Ammon's horn (tissue), 1 donor: ENCODE results near the gene PKP2.
"Not testable (repeated sequence)": the region's sequence is repeated elsewhere in the genome, so short reads cannot be mapped to it uniquely, and the experiment has no call there.

Experiments used
- DNase-seq: peaks from one replicate; pipeline ENCODE4 v3.0.0-alpha.2; 2016; ENCODE audit warnings: low spot score

PKP2 gene

DNA sequence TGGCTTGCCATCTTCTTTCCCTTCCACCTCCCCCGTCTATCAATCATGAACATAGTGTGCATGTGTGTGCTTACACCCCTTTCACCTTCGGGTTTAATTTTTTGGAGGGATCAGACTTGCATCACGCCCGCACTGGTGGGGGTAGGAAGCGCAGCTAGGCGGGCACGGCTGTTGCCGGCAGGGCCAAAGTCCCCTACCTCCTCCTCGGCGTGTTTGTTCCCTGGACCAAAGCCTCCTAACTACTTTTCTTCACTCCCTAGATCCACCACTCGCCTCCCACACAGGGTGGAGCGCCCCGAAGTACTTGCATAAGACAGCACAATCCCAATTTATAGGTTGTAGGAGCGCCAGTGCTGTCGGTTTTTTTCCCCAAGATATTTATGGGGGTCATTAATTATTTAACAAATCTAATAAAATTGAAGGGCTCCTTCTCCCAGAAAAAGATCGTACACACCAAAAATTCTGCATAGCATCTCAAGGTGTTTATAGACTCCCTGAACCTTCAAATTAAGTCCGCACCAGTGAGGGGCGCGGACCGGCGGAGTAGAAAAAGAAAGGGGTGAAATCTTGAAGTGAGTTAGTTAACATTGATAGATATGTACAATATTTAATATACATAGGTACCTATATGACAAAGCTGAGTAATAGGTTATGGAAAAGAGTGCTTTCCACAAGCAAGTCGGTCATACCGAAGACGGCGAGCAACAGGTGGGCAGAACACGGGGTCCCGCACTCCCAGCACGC is 717 bp downstream of the PKP2 start:
- peak; percentile 10 for DNase-seq

DNA sequence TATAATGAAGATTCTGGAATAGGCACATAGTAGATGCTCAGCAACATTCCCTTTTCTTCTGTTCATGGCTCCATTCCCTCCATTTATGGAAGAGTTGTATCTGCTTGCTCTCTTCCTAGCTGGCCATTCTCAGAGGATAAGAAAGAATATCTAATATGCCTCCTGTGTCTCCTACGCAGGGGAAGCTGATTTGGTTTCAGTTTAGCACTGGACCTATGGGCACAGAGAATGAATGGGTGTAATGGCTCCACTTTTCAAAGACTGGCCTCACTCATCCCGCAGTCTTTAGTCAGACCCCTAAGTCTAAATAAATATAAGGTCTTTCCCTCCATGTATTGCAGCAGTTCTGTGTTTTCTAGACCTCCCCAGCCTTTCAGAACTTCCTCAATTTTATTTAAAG is 2.0 kb downstream of the PKP2 start:
- DNase-seq, result no peak

DNA sequence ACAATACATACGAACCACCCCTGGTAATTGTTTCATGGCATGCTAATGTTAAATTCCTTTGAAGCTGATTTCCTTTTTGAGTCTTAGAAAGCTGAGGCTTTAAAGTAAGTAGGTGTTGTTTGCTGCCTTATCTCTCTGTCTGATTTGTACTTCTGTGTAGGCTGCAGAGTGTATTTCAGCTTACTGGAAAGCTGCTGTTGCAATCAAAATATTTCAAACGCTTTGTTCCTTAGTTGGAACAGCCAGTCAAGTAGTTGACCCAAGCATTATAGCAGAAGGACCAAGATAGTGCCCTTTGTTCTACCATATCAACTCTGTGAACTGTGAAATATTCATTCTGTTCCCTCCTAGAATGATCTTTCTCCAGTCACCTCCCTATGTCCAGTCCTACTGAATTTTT is 3.1 kb downstream of the PKP2 start:
- no peak for DNase-seq

DNA sequence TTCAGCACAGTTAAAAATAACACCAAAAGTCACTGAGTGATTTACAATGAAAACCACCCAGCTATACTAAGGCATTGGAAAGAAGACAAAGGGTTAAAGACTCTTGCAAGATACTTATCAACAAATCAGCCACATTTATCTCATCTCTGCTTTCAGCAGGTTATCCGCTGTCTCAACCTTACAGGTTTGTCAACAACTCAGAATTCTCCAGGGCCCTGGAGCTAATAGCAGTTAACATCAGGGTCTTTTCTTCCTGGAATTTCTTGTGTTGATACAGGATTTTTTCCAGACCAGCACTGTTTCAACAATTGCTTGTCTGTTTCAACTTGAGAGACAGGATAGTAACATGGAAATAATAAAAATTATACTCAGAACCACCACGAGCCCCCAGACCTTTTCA is 3.5 kb downstream of the PKP2 start:
- DNase-seq, result no peak

DNA sequence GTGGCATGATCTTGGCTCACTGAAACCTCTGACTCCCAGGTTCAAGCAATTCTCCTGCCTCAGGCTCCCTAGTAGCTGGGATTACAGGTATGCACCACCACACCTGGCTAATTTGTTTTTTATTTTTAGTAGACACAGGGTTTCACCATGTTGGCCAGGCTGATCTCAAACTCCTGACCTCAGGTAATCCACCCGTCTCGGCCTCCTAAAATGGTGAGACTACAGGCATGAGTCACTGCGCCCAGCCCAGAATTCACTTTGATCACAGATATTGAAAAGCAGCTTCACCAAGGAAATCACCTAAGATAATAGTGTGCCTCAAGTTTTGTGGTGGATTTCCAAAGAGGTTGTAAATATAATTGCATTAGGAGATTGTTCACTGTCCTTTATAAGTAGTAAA is 4.2 kb downstream of the PKP2 start:
- DNase-seq, result not testable (repeated sequence)

DNA sequence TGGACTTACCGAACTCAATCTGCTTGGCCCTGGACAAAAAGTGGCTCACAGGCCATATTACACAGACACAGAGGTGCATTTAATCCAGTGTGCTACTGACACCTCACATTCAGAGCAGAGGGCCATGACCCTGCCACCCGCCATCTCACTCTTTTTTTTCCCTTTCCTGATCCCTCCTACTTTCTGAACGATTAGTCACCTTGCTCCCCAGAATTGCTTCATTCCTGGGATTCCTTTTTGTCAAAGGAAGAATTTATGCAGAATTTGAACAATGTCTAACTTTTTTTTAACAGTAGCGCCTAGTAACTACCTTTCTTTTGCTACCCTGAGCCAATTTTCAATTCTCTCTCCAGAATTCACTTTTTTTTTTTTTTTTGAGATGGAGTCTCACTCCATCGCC is 4.6 kb downstream of the PKP2 start:
- no peak for DNase-seq

DNA sequence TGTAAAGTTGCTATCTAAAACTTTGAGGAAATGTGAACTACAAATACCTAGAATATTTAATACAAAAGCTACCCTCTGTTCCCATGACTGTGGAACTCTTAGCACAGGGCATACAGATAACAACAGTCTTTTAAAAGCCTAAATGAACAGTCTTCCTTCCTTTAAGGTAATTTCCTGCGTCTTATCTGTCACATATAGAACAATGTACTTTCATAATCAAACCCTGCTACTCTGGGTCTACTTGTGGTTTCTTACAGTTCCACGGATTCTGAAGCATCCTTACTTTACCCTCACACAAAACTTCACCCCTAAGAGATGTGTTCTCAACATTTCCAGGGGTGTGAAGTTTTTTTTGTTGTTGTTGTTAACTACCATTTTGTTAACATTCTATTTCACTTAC is 5.1 kb downstream of the PKP2 start:
- no peak for DNase-seq

DNA sequence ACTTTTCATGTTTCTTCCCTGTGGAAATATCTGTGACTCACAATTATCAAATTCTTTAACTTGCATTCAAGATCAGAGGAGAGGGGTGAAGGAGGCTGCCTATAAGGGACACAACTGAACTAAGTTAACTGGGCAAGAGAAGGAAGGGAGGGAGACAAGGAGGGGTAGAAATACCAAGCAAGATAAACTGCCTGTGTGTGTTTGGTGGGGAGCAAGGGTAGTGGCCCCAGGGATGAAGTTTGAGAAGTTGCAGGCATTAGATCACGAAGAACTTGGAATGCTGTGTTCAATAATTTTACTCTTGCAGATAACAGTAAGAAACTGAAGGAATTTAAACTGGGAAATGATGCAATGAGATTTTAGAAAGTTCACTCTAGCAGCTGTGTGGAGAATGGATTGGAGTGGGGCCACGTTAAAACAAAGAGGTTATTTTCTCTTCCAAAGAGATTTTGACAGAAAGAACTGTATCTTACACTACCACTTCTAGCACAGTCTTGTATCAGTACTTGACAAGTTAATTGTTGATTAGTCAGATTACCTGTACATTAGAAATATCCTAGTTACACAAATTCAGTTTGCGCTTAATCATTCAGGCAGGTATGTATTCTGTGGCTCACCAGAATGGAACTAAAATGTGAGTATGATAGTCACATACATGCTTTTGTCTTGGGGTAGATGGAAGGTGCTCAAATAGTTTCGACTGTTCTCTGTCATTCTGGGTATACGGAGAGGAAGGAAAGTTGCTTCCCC is 7.4 kb downstream of the PKP2 start:
- no peak for DNase-seq

DNA sequence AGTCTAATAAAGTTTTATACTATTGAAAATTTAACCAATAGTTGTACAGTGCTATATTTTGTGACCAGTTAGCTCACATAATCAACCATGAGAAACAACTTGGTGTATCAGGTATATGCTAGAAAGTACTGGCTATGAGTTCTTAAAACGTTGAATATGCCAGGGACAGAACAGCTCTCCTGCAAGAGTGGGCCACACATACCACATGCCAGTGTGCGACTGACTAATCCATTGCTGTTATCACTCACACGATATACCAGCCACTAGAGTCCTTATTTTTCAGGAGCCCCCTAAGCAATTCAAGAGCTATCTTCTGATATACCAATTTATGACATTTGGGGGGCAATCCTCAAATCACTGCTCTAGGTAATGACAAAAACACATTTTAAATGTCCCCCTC is 9.5 kb downstream of the PKP2 start:
- no peak for DNase-seq

DNA sequence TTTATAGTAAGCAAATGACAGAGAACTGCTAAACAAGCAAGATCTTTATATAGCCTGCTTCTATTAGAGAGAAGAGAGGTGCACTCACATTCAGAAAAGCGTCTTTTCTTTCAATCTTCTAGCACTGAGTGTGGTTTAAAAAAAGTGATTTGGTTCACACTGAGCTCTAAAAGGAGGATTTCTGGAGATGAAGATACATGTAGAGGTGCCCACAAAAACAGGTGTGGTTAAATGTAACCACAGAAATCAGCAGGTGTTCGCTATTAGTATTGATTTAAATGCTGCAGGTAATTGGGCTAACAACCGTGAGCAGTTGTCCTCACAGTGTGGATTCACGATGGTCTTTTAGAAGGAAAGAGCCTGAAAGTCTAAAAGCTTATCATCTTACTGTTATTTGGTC is 10.7 kb downstream of the PKP2 start:
- DNase-seq, result no peak

DNA sequence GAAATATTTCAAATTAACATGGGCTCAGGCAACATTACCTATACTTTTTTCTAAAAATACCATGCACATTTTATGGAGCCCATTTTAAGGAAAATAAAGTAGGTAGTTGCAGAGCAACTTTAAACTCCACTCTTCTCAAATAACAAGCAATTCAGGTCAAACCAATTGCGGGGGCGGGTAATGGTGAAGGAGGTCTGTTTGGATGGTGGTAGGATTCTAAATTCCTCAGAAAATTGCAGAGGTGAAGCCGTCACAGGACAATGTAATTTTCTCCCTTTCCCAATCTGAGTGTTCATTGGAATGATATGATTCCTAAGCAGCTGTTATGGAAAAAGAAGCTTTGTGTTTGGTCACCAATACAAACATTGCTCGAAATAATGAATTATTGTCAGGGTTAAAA is 11.6 kb downstream of the PKP2 start:
- no peak for DNase-seq

DNA sequence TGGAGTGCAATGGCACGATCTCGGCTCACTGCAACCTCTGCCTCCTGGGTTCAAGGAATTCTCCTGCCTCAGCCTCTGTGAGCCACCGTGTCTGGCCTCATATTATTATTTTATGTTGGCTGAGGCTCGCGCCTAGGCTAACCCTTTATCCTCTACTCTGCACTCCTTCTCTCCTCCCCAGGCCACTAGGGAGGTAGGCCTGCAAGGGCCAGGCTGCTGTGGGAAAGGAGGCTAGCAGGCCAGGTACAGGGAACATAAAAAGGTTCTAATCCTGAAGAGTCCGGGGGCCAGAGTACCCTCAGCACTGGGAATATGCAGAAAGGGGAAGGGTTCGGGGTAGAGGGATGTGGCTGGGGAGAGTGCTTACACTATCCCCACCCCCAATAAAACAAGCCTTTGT is 14.9 kb downstream of the PKP2 start:
- DNase-seq, result no peak

DNA sequence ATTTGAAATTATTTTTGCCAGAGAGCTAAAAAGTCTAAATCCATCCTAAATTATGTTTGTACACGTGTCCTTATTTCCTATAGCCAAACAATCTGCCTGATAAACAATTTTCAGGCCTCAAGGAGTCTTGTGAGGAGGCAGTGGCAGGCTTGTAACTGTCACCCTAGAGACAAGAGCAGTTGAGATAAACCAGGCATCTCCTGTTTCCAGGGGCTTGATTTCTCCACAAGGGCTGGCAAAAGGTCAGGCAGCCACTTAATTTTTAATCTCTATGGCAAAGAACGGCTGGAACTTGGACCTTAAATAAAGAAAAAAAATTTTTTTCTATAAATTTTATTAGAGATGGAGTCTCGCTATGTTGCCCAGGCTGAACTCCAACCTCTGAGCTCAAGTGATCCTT is 15.5 kb downstream of the PKP2 start:
- DNase-seq, result no peak

DNA sequence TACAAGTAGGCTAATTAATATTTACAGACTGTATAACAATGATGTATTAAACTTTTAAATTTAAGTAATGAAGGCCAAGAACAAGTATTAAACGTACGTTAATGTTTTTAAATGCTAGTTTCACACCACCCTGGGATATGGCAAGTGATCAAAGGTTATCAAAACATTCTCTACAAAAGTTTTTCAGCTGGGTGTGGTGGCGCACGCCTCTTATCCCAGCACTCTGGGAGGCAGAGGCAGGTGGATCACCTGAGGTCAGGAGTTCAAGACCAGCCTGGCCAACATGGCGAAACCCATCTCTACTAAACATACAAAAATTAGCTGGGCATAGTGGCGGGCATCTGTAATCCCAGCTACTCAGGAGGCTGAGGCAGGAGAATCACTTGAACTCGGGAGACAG is 17.5 kb downstream of the PKP2 start:
- DNase-seq, result not testable (repeated sequence)

DNA sequence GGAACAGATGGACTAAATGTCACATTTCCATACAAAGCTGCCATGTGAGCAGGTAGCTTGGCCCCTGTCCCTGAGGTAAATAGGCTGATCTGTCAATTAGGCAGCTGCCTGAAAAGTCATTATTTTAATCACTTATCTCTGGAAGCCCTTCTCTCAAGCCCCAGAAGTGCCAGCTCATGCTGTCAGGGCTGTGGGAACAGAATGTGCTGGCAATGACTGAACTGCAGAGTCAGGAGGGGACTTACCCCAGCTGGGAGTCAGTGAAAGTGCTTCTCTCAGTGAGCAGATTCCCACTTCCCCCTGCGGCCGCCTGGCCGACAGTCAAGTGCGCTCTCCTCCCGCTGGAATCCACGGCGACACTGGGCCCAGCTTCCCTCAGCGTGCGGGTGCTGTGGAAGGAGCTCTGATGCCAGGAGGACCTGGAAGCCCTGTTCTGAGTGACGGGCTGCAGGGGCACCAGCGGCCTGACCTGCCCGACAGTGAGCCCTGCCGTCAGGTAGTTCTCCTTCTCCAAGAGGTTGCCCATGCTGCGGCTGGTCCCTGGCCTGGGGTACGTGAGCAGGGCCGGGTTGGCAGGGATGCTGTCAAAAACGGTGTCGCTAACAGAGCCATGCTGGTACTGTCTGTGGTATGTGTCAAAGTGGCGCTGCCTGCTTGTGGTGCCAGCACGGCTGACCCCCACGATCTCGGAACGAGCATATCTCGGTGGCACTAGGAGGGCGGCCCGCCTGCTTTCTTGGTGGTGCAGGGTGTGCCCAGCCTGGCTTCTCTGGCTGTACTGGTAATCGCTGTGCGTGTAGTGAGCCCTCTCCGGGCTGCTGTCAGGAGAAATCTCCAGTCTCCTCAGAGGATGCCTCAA is 18.7 kb downstream of the PKP2 start:
- peak; percentile 85 for DNase-seq

DNA sequence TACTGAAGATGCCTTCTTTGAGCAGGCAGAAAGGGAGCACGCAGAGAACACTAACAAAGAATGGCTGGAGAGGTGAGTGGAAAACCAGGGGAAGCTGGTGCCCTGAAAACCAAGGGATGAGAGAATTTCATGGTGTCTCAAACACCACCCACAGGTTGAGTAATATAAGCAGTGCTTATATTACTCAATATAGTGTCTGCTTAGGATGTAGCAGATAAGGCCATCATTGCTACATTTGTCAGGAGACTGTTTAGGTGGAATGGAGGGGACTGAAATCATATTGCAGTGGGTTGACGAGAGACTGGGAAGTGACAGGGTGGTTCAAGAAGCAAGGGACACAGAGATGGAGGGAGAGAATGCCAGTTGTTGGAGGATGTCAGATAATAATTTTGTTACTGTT is 20.6 kb downstream of the PKP2 start:
- no peak for DNase-seq

DNA sequence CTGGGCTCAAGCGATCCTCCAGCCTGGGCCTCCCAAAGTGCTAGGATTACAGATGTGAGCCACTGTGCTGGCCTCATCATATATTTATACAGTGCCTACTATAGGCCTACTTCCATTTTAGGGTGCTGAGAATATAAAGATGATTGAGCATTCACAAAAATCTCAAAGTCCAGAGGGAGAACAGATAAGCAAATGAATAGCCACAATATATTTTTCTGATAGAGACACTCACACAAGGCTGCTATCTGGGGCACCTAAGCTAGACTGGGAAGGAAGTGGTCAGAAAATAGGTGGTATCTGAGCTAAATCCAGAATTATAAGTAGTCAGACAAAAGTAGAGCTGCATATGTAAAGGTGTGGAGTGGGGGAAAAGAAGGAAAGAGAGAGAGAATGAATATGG is 21.6 kb downstream of the PKP2 start:
- DNase-seq, result no peak

DNA sequence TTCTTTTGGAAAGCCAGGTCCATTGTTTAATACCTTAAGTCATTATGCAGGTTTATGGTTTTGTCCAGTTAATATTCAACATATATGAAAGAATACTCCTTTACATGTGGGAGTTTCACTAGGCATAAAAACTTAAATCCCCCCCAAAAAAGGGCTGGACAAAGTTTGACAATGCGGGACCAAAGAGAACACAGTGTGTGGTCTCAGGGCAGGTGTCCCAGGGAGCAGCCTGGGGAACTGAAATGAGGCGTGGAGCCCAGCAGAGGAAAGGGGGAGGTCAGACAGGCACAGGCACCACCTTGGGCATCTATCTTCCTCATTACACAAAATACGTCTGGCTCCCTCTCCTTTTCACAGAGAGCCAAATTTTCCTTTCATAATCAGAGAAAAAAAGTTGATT is 22.5 kb downstream of the PKP2 start:
- DNase-seq, result no peak

DNA sequence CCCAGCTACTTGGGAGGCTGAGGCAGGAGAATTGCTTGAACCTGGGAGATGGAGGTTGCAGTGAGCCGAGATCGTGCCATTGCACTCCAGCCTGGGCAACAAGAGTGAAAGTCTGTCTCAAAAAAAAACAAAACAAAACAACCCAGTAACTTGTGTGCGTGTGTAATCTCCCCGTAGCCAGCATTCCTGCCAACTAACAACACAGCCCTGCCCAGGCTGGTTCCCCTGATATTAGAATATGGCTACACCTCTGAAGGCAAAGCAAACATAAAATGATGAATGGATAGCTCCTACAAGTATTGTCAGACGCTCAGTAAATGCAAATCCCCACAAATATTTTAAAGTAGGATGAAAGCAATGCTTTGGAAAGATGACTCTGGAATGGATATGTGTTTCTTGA is 24.2 kb downstream of the PKP2 start:
- DNase-seq, result not testable (repeated sequence)

DNA sequence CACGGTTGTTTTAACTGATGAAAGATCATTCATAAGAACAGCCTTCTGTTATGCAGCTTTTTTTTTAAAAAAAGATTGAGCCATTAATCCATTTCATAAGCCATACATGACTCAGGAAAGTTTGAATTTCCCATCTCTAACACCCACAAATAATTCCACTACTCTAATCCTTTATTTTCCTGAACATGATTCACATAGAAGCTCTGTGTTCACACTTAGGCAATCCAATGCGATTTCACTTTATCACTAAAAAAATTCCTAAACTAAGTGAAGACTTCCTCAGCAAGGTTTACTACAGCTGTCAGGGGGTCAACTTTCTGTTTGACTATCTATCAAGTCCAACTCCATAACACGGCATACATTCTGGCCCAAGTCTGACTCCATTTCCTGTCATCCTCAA is 25.9 kb downstream of the PKP2 start:
- DNase-seq, result peak; percentile 5

DNA sequence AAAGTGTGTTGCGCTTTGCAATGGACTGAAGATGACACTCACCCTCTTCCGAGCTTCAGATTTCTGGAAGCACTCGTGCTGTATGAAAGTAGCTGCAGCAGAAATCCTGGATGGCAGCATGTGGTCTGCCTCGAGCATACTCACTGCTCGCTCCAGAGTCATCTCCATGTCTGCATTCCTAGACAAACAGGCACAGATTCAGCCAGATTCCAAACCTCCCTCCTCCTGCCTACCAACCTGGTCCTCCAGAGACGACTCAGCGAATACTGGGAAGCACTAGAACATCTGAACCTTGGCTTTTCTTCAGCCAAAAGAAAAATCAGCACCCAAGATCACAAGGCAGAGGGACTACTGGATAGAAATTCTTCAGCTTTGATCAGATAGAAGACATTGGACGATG is 27.7 kb downstream of the PKP2 start:
- DNase-seq, result no peak

DNA sequence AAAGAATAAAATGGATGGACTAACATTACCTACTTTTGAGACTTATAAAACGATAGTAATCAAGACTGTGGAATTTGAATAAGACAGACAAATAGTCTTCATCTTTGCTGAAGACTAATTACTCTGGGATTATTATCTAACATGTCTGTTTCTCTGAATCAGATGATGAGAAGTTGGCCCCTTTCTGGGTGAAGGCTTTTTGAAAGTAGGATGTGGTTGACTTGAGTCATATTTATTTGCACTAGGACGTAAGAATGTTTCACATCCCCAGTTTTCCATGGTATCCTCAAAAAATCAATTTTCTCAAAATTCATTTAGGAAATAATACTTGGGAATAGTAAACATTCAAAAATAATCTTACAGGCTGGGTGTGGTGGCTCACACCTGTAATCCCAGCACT is 31.8 kb downstream of the PKP2 start:
- DNase-seq, result no peak

DNA sequence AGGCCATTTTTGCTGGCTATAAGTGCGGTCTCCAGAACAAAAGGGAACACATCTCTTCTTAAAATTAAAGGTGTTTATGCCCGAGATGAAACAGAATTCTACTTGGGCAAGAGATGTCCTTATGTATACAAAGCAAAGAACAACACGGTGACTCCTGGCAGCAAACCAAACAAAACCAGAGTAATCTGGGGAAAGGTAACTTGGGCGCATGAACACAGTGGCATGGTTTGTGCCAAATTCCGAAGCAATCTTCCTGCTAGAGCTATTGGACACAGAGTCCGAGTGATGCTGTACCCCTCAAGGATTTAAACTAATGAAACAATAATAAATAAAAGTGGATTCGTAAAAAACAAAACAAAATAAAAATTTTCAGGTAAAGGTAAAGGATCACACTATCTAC is 33.4 kb downstream of the PKP2 start:
- DNase-seq, result no peak
